Large intestine (tissue), 3 donors: ENCODE data around the gene ZCCHC18. TPM values are rescaled to one million over a fixed set of nuclear protein-coding genes. Genes with fewer than 3 reads are reported as not detected.

Experiments
- DNase-seq, 2 donors: peaks; one replicate each; pipeline versions ENCODE4 v3.0.0 to v3.0.0-alpha.2; 2013
- H3K27ac ChIP-seq: one replicate; pipeline ENCODE4 v1.5.1; 2013; ENCODE audit warnings: low read length
- H3K27me3 ChIP-seq: 2 replicates; pipeline ENCODE4 v1.6.1; 2013; ENCODE audit warnings: low read length; ENCODE audit not compliant: control insufficient read depth, insufficient read depth
- H3K36me3 ChIP-seq: 2 replicates; pipeline ENCODE4 v1.6.1; 2013; ENCODE audit warnings: low read length; ENCODE audit not compliant: control insufficient read depth, insufficient read depth
- H3K4me1 ChIP-seq: one replicate; pipeline ENCODE4 v1.6.1; 2013; ENCODE audit warnings: low read length; ENCODE audit not compliant: control insufficient read depth, insufficient read depth
- H3K4me3 ChIP-seq: one replicate; pipeline ENCODE4 v1.5.1; 2013; ENCODE audit warnings: low read length
- H3K9me3 ChIP-seq: one replicate; pipeline ENCODE4 v1.6.1; 2013; ENCODE audit warnings: mild to moderate bottlenecking, low read depth, low read length, moderate library complexity; ENCODE audit not compliant: control insufficient read depth
- WGBS: methylation state at CpG from one replicate; pipeline ENCODE4 v1.1.5; 2013; ENCODE audit warnings: low lambda C conversion rate; ENCODE audit not compliant: insufficient coverage; 5-methylcytosine and 5-hydroxymethylcytosine counted together
- polyA plus RNA-seq: library from polyadenylated mRNA; unstranded; fragments of 120-200 nt; gene quantifications from one replicate; pipeline ENCODE4 v1.2.1, GENCODE V29; 2013

ZCCHC18 gene
- polyA plus RNA-seq, 1 donor, result 2.3 TPM

DNA sequence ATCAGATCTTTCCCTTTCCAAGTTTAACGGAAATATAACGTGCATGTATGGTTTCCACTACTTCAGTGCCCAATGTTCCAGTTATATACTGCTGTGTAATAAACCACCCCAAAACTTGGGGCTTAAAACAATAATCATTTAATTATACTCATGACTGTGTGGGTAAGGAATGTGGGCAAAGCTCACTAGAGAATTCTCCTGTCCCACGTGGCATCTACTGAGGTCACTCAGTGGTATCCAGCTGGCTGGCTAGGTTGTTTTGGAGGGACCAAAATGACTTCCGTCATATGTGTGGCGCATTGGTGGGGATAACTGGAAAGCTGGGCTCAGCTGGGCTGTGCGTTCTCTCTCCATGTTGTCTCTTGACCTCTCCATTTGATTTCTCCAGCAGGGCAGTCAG lies 18.5 kb downstream of the ZCCHC18 start:
- Histone ChIP-seq H3K4me3 (no peak overlapping the region), H3K9me3 (no peaks in the 10 kb centered on the region), H3K4me1 (no peaks in the 10 kb centered on the region), H3K27ac (no peak overlapping the region), H3K36me3 (peaks cover 9% of the 10 kb centered on the region), H3K27me3 (no peaks in the 10 kb centered on the region)
- WGBS, result no CpG with 5 or more reads among the region's 6 CpGs
- DNase-seq, result no peak

DNA sequence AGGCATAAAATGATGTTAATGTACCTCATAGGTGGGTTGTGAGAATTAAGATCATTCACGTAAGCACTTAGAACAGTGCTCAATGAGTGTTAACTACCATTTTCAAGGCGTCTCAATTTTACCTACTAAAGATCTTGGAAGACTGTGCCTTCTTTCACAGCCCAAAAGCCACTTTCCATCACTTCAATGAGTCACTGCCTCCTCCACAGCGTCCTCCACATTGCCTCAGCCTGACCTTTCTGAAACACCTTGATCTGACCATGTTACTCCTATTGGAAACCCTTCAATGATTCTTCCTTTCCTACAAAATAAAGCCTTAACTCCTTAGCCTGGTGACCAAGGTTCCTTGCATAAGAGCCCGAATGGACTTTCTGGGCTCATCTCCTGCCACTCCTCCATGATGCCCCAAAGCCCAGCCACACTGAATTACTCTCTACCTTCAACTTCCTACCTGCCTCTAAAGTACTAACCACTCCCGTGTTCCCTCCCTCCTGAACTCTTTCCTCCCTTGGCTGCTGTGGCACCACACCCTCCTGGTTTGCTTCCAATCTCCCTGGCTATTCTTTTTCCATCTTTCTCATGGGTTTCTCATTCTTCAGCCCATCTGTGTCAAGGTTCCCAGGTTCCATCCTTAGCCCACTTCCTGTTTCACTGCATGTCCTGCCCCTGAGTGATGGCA lies 22.4 kb downstream of the ZCCHC18 start:
- Histone ChIP-seq H3K4me1 (no peaks in the 10 kb centered on the region), H3K27ac (no peak overlapping the region), H3K4me3 (no peak overlapping the region), H3K27me3 (no peaks in the 10 kb centered on the region), H3K36me3 (peaks cover 4% of the 10 kb centered on the region), H3K9me3 (no peaks in the 10 kb centered on the region)
- no peak for DNase-seq
- WGBS, result no CpG with 5 or more reads among the region's 5 CpGs

DNA sequence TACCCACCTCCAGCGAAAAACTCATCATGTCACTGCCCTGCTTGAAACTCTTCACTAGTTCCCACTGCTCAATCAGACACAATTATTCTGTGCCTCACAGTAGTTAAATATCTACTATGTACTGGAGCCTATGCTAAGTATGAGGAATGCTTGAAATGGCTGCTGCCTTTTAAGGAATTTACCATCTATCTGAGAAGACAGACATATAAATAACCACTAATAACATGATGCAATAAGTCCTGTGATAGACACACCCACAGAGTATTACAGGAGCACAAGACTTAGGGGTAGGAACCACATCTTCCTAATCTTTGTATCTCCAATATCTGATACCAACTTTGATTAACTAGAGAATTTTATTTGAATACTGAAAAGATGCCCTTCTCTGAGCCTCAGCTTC lies 23.4 kb downstream of the ZCCHC18 start:
- no peak for DNase-seq
- H3K4me1 ChIP-seq, result no peaks in the 10 kb centered on the region
- no peak overlapping the region for H3K4me3 ChIP-seq
- no peaks in the 10 kb centered on the region for H3K27me3 ChIP-seq
- H3K36me3 ChIP-seq, result no peaks in the 10 kb centered on the region
- no peaks in the 10 kb centered on the region for H3K9me3 ChIP-seq
- H3K27ac ChIP-seq, result no peak overlapping the region
- no CpG with 5 or more reads among the region's 1 CpG for WGBS

DNA sequence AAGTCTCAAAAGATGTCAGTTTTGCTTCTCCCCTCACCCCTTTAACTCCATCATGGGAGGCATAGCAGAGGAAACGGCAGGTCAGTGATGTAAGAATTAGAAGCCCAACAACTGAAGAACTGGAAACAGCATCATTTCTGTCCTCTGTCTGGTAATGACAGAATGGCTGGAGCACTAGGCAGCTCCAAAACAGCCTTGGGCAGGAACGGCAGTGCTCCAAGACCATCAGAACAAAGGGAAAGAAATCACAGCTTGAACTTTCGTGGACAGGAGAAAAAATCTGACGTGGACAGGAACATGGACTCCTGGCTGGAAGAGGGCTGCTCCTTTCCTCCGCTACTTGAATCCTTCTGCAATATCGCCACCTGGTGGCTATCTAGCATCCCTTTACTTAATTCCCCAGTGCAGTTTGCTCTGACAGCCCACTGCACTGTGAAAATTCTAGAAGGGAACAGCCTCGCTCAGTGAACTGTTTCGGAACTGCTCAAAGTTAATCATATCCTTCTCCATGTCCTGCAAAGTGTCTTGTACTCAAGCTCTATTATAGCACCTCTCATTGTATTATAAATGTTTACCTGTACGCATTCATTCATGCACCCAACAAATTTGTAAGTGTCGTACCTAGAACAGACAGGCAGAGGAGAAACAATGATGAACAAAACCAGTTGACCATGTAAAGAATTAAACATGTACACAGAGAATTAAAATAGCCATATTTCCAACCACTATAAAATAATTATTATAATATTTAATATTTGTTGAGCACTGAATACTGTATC lies 24.1 kb downstream of the ZCCHC18 start:
- Histone ChIP-seq H3K4me3 (peak overlapping the region; percentile 25), H3K4me1 (no peaks in the 10 kb centered on the region), H3K36me3 (no peaks in the 10 kb centered on the region), H3K27me3 (no peaks in the 10 kb centered on the region), H3K27ac (no peak overlapping the region), H3K9me3 (no peaks in the 10 kb centered on the region)
- peak; percentile 64 to 75 for DNase-seq
- WGBS, result 100% methylated on average over 1 of the region's 10 CpGs

DNA sequence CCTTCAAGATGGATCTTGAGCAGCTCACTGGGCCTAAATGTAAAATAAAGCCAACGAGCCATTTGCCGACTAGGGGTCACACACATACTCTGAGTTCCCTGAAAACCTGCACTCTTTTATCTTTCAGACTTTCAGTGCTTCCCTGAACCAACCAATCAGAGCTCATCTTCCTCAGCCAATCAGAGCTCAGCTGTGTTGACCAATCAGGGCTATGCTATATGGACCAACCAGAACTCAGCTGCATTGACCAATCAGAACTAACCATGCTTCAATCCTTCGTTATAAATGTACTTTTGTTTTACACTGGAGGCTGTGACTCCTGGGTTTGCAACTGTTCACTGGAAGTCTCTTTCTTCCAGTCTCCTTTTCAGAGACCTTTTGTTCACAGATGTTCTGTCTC lies 25.2 kb downstream of the ZCCHC18 start:
- no peak for DNase-seq
- Histone ChIP-seq H3K27ac (no peak overlapping the region), H3K27me3 (no peaks in the 10 kb centered on the region), H3K9me3 (no peaks in the 10 kb centered on the region), H3K4me1 (no peaks in the 10 kb centered on the region), H3K4me3 (no peak overlapping the region), H3K36me3 (no peaks in the 10 kb centered on the region)
- no CpG with 5 or more reads among the region's 3 CpGs for WGBS

DNA sequence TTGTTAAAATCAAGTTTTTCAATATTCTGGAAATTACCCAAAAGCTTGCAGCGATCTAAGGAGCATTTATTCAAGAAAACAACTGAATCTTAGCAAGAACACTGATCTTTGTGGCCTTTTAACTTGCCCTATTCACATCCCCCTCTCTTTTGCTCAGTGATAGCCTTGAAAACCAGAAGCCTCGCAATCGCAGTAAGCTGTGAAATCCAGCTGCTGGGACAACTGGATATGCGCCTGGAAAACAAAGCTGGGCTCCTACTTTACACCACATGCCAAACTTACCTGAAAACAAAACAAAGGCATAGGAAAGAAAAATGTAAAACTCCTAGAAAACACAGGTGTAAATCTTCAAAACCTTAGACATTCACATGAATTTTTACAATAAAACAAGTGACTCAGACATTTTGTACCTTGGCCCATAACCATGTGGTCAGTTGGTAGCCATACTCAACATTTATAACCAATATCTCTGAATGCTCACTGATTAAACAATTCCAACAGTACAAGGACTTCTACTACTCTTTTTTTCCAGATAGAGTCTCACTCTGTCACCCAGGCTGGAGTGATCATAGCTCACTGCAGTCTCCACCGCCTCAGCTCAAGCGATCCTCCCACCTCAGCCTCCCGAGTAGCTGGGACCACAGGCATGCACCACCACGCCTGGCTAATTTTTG lies 28.9 kb downstream of the ZCCHC18 start:
- no CpG with 5 or more reads among the region's 8 CpGs for WGBS
- peak in 1 of 2 donors; percentile 4 for DNase-seq

DNA sequence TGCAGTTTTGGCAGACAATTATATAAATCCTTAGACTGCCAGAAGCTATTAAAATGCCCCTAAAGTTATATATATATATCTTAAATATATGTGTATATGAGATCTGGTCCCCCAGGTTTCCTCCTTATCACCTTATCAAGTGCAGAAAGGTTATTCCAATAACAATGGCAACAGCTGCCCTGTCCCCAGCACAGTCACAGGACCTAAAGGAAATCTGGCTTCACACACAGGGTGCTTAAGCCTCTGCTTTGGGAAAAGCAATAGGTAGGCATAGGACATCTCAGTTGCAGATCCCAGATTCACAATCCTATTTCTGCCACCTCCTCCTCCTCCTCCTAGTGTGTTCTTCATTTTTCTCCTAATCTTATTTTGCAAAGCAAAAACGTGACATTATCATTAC lies 38.7 kb downstream of the ZCCHC18 start:
- no peak for DNase-seq
- H3K27me3 ChIP-seq, result no peaks in the 10 kb centered on the region
- H3K4me3 ChIP-seq, result no peak overlapping the region
- 40% methylated on average over 1 of the region's 1 CpG for WGBS
- H3K27ac ChIP-seq, result no peak overlapping the region
- no peaks in the 10 kb centered on the region for H3K4me1 ChIP-seq
- H3K36me3 ChIP-seq, result no peaks in the 10 kb centered on the region
- H3K9me3 ChIP-seq, result no peaks in the 10 kb centered on the region

More for the DNA sequence above, 28.9 kb downstream of the ZCCHC18 start:
- Histone ChIP-seq H3K4me3 (no peak overlapping the region), H3K4me1 (no peaks in the 10 kb centered on the region), H3K9me3 (no peaks in the 10 kb centered on the region), H3K27ac (no peak overlapping the region), H3K36me3 (no peaks in the 10 kb centered on the region), H3K27me3 (no peaks in the 10 kb centered on the region)

DNA sequence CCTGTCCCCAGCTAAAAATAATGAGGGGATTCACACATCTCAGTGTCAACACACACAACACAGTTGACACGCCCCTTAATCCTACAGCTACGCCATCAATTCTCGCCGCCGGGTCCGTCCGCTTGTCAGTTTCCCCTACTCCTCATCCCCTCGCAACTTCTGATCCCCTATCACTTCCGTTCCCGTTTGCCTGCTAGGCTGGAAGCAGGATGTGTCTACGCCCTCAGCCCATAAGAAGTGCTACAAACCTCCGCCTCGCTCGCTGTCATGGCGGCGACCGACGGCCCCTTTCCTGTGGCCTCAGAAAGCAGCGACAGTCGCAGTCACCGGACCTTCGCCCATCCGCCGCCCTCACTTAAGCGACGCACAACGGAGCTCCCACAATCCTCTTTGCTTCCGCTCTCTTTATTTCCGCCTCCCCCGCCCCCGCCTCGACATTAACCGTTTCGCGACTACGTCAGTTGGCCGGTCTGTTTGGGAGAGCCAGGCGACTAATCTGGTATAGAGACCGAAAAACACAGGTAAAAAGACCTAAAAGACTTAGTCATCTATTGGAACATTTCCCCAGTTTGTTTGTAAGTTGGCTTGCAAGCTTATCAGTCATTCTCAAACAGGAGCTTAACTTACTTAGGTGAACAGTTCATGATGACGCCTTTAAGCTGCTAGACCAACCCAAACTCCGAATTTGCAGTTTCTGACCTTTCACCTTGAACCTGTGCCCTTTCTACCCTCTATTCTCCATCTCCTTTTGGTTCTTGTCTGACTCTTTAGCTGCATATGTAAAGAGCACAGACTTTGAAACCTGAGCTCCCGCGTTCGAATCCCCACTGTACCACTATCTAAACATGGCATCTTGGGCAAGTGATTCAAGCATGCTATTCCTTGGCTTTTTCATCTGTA lies 44.6 kb downstream of the ZCCHC18 start, which contains the start of gene SLC25A53:
Gene SLC25A53 (minus strand): TSS at position 380 of the 900 bp plus-strand sequence. CDS start 51,752 bp downstream, outside the sequence.
- H3K4me1 ChIP-seq, result no peaks in the 10 kb centered on the region
- H3K36me3 ChIP-seq, result no peaks in the 10 kb centered on the region
- no peaks in the 10 kb centered on the region for H3K9me3 ChIP-seq
- peak within 1 kb of the TSS; percentile 73 for H3K4me3 ChIP-seq
- H3K27me3 ChIP-seq, result no peaks in the 10 kb centered on the region
- H3K27ac ChIP-seq, result peak within 1 kb of the TSS; percentile 94
- DNase-seq, result peak; percentile 76 to 89
- no CpG with 5 or more reads among the region's 44 CpGs for WGBS
